ENCODE measurements around the gene OXT.
"Not testable (repeated sequence)": the region's sequence is repeated elsewhere in the genome, so short reads cannot be mapped to it uniquely, and the experiment has no call there.

The OXT gene

GRCh38 chr20:3071610-3072529 is at the start of gene OXT:
OXT (plus strand) TSS chr20:3071620; CDS start chr20:3071656, 36 bp downstream.
- peak in 2 of 3 experiments; percentile 22 to 40 for DNase-seq

GRCh38 chr20:3021777-3022176 is 49.6 kb upstream of the OXT start:
- no peak for DNase-seq

- DNase-seq = not testable (repeated sequence)
Observed at GRCh38 chr20:3022559-3023490, 48.6 kb upstream of the OXT start.

- DNase-seq = no peak
Observed at GRCh38 chr20:3027987-3028386, 43.4 kb upstream of the OXT start.

GRCh38 chr20:3031524-3032147 is 39.8 kb upstream of the OXT start:
- DNase-seq = no peak

- DNase-seq = no peak
Observed at GRCh38 chr20:3032624-3033023, 38.8 kb upstream of the OXT start.

- no peak for DNase-seq
Observed at GRCh38 chr20:3037654-3038053, 33.8 kb upstream of the OXT start.

- DNase-seq = no peak
Observed at GRCh38 chr20:3038454-3038853, 33.0 kb upstream of the OXT start.

GRCh38 chr20:3039426-3039825 is 32.0 kb upstream of the OXT start:
- DNase-seq = no peak

GRCh38 chr20:3040086-3040485 is 31.3 kb upstream of the OXT start:
- no peak for DNase-seq

- peak; percentile 39 to 66 (median 62) for DNase-seq
Observed at GRCh38 chr20:3041854-3042409, 29.5 kb upstream of the OXT start.

GRCh38 chr20:3042625-3043024 is 28.8 kb upstream of the OXT start:
- DNase-seq = peak in 2 of 3 experiments; percentile 44 to 62

- DNase-seq = no peak
Observed at GRCh38 chr20:3043322-3043721, 28.1 kb upstream of the OXT start, which contains the start of gene GNRH2. GNRH2 (plus strand) TSS chr20:3043622; CDS start chr20:3044415, 793 bp downstream.

GRCh38 chr20:3044336-3044965 is 27.0 kb upstream of the OXT start:
- DNase-seq = no peak

- DNase-seq = peak in 2 of 3 experiments; percentile 83 to 98
Observed at GRCh38 chr20:3045042-3045815, 26.2 kb upstream of the OXT start.

GRCh38 chr20:3045816-3046676 is 25.4 kb upstream of the OXT start, which contains the start of gene MRPS26:
MRPS26 (plus strand) TSS chr20:3046052; CDS start chr20:3046069, 17 bp downstream.
- peak; percentile 90 to 98 (median 98) for DNase-seq

GRCh38 chr20:3046677-3047462 is 24.6 kb upstream of the OXT start:
- peak; percentile 85 to 89 (median 87) for DNase-seq

GRCh38 chr20:3047486-3048419 is 23.7 kb upstream of the OXT start:
- DNase-seq = no peak
